ENCODE data around the gene FAM170A. TPM values are rescaled to one million over a fixed set of nuclear protein-coding genes. Genes with fewer than 3 reads are reported as not detected.

Gene FAM170A
- total RNA-seq, 1 experiment from 2014 or later = not detected

DNA sequence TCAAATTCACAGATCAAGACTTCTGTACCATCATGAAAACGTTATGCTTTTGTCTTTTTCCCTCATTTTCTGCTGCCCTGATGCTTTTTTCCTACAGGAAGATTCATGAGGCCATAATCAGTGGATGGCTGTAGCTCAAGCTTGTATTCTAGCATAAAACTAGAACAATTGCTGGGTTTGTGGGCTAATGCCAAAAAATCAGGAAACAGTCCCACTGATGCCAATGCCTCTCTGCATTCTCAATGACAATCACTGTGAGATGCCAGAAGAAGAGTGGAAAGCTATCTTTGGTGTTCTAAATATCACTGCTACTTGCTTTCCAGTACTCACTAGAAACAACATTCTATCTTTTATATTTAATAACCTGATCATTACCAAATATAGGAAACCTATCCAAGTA, 33.3 kb upstream of the FAM170A start:
- no peak overlapping the region for H3K27ac ChIP-seq (ENCODE audit: low read depth, low read length, poor library complexity, severe bottlenecking)
- CTCF ChIA-PET = no interaction called here
- BruUV-seq (replicated peaks) = no TSS peak
- H3K4me1 ChIP-seq (ENCODE audit: insufficient read depth, low read length, poor library complexity, severe bottlenecking) = no peaks in the 10 kb centered on the region
- intact Hi-C loops (cut with micrococcal nuclease; ENCODE audit: unreplicated experiment) = no loop called here
- no peaks in the 10 kb centered on the region for H3K36me3 ChIP-seq (ENCODE audit: insufficient read depth, low read length, poor library complexity, severe bottlenecking)
- no peak for DNase-seq (ENCODE audit: low spot score)
- H3K27me3 ChIP-seq (replicated peaks; ENCODE audit: insufficient read depth, low read depth, low read length, poor library complexity) = no peaks in the 10 kb centered on the region
- TF ChIP-seq EZH2 (IDR thresholded peaks at IDR 0.05; ENCODE audit: borderline replicate concordance, low read depth, low read length, poor library complexity, severe bottlenecking) = no peak
- TF ChIP-seq CTCF (conservative IDR thresholded peaks at IDR 0.05; ENCODE audit: low read depth, low read length) = no peak
- no peak overlapping the region for H3K4me3 ChIP-seq (ENCODE audit: low read depth, low read length, poor library complexity, severe bottlenecking)
- POLR2A ChIA-PET (ENCODE audit: low non-redundant PET) = no interaction called here
- H3K9me3 ChIP-seq (ENCODE audit: low read depth, low read length, poor library complexity, severe bottlenecking) = no peaks in the 10 kb centered on the region

DNA sequence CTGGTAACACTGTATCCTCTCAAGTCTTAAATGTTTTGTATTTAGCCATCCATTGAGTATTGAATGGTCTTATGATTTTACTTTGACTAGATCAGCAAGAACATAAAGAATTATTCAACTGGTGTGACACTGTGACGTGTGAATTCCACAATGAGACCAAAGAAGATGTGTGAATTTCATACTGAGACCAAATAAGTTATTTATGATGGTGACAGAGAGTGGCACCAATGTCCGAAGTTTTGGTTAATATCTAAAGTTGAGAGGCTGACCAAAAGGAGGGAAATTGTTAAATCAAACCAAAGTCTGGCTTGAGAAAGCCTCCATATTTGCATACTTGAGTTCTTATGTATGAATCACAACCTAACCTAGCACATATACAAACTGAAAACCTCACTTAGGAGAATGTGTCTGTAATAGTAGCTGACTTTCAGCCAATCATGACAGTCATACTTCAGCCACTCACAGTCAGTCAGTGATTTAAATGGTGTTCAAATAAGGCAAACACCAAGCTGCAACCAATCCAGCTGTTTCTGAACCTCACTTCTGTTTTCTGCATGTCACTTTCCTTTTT, 31.5 kb upstream of the FAM170A start:
- DNase-seq (ENCODE audit: low spot score) = no peak
- no peaks in the 10 kb centered on the region for H3K27me3 ChIP-seq (replicated peaks; ENCODE audit: insufficient read depth, low read depth, low read length, poor library complexity)
- H3K27ac ChIP-seq (ENCODE audit: low read depth, low read length, poor library complexity, severe bottlenecking) = no peak overlapping the region
- H3K4me1 ChIP-seq (ENCODE audit: insufficient read depth, low read length, poor library complexity, severe bottlenecking) = no peaks in the 10 kb centered on the region
- no peak overlapping the region for H3K4me3 ChIP-seq (ENCODE audit: low read depth, low read length, poor library complexity, severe bottlenecking)
- intact Hi-C loops (cut with micrococcal nuclease; ENCODE audit: unreplicated experiment) = no loop called here
- POLR2A ChIA-PET (ENCODE audit: low non-redundant PET) = no interaction called here
- H3K36me3 ChIP-seq (ENCODE audit: insufficient read depth, low read length, poor library complexity, severe bottlenecking) = no peaks in the 10 kb centered on the region
- BruUV-seq (replicated peaks) = no TSS peak
- CTCF ChIA-PET = no interaction called here
- no peaks in the 10 kb centered on the region for H3K9me3 ChIP-seq (ENCODE audit: low read depth, low read length, poor library complexity, severe bottlenecking)
- TF ChIP-seq CTCF (conservative IDR thresholded peaks at IDR 0.05; ENCODE audit: low read depth, low read length) = no peak
- TF ChIP-seq EZH2 (IDR thresholded peaks at IDR 0.05; ENCODE audit: borderline replicate concordance, low read depth, low read length, poor library complexity, severe bottlenecking) = no peak

DNA sequence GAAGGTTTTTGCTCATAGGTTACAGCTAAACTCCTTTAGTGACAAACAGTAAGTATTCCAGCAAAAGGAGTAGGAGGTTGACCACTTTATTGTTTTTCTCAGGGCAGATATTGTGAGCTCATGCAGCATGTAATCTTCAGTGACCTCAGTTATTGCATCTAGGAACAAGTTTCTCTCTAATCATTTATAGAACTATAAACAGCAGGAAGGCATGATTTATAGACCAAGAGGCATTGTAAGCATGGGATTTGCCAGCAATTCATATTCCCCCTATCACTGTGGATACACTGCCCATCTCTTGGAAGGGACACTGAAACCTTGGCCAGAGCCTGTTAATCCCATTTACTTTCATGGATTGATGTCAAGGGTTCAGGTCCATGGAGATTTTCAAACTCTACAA, 15.4 kb upstream of the FAM170A start:
- DNase-seq (ENCODE audit: low spot score) = no peak
- BruUV-seq (replicated peaks) = no TSS peak
- Histone ChIP-seq H3K27ac (ENCODE audit: low read depth, low read length, poor library complexity, severe bottlenecking) (no peak overlapping the region), H3K9me3 (ENCODE audit: low read depth, low read length, poor library complexity, severe bottlenecking) (no peaks in the 10 kb centered on the region), H3K4me3 (ENCODE audit: low read depth, low read length, poor library complexity, severe bottlenecking) (no peak overlapping the region), H3K36me3 (ENCODE audit: insufficient read depth, low read length, poor library complexity, severe bottlenecking) (no peaks in the 10 kb centered on the region), H3K27me3 (replicated peaks; ENCODE audit: insufficient read depth, low read depth, low read length, poor library complexity) (peaks cover 8% of the 10 kb centered on the region), H3K4me1 (ENCODE audit: insufficient read depth, low read length, poor library complexity, severe bottlenecking) (no peaks in the 10 kb centered on the region)
- TF ChIP-seq EZH2 (IDR thresholded peaks at IDR 0.05; ENCODE audit: borderline replicate concordance, low read depth, low read length, poor library complexity, severe bottlenecking) (no peak), CTCF (conservative IDR thresholded peaks at IDR 0.05; ENCODE audit: low read depth, low read length) (no peak)
- intact Hi-C loops (cut with micrococcal nuclease; ENCODE audit: unreplicated experiment) = no loop called here
- ChIA-PET CTCF (no interaction called here), POLR2A (ENCODE audit: low non-redundant PET) (no interaction called here)
